GM21367 (cell line): ENCODE measurements around the gene STRN3.
A peak's percentile ranks its signal among the peaks of the same experiment; 100 is the strongest.
"Not testable (repeated sequence)": the region's sequence is repeated elsewhere in the genome, so short reads cannot be mapped to it uniquely, and the experiment has no call there.

ENCODE experiments used
- ATAC-seq: cut with Tn5 transposase; IDR thresholded peaks from one replicate; pipeline ENCODE4 v1.9.1; 2021; ENCODE audit not compliant: unreplicated experiment

Gene STRN3

DNA sequence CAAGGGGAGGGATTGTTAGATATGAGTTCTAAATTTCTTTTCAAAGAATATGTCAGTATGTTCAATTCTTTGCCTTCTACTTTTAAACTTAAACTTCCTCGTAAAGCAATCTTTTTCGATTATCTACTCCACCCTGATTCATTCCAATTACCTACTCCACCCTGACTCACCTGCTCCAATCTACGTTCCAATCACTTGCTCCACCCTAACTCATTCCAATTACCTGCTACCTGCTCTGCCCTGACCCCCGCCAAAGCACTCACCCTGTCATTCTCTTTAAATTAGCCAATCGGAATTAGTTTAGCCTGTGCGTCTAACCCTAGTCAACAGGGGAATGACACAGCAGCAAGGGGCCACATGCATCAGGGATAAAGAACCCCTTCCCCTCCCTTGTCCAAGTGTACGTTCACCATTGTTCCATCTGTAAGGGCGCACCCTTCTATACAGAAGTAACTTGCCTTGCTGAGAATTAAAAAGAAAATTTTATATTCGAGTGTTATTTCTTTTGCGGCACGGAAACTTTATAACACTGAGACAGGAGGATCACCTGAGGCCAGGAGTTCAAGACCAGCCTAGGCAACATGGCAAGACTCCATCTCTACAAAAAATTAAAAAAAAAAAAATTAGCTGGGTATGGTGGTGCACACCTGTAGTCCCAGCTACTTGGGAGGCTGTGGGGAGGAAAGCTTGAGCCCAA, 54.0 kb downstream of the STRN3 start:
- not testable (repeated sequence) for ATAC-seq

DNA sequence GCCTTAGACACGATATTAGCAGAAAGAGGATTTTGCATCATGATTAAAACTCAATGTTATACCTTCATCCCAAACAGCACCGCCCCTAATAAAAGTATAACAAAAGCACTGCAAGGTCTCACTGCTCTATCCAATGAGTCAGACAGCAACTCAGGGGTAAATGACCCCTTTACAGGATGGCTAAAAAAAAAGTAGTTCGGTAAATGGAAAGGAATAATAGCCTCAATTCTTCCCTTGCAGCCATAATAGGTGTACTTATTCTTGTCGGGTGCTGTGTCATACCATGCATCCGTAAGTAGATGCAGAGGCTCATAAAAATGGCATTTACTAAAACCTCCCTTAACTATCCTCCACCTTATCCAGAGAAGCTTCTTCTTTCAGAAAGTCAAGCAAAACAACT, 54.6 kb downstream of the STRN3 start:
- no peak for ATAC-seq

- ATAC-seq, result peak; percentile 58
Measured at GRCh38 chr14:30969796-30970195, 56.4 kb downstream of the STRN3 start.

- ATAC-seq, result not testable (repeated sequence)
Measured at GRCh38 chr14:30967364-30968098, 58.6 kb downstream of the STRN3 start.

DNA sequence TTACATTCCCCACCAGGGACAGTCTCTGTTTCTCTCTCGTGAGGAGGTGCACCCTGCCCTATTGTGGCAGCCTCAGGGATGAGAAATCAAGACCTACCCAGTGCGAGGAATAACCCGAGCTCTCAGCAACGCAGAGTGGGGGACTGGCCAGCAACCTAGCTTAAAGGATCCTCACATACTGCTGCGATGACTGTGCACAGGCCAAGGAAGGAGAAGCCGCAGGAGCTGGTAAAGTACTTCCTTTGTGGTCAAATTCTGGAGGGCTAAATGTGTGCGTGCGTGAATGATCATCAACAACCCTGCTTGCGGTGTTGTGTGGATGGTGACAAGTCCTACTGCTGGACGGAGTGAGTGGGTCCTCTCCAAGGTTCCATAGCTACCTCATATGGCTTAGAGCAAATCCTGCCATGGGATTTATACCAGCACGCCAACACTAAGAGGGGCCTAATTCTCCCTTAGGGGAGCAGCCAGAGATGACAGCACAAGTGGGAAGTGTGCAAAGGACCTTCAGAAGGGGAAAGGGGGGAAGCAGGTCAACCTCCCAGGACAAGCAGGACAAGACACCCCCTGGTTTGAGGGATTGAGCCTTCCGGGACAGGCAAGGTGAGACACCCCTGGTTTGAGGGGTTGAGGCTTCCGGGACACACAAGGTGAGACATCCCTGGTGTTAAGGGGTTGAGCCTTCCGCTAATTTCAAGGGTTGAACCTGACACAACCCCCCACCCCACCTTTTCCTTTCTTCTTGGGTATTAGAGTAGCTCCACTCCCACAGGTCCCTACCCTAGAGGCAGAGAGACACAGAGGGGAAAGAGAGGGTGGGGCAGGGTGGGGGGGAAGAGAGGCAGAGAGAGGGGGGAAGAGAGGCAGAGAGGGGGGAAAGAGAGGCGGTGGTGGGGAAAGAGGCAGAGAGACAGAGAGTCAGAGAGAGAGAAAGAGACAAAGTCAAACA, 59.5 kb downstream of the STRN3 start:
- ATAC-seq, result no peak

DNA sequence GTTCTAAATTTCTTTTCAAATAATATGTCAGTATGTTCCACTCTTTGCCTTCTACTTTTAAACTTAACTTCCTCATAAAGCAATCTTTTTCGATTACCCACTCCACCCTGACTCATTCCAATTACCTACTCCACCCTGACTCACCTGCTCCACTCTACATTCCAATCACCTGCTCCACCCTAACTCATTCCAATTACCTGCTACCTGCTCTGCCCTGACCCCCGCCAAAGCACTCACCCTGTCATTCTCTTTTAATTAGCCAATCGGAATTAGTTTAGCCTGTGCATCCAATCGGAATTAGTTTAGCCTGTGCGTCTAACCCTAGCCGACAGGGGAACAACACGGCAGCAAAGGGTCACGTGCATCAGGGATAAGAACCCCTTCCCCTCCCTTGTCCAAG, 60.3 kb downstream of the STRN3 start:
- not testable (repeated sequence) for ATAC-seq

GRCh38 chr14:30962537-30962936, 63.6 kb downstream of the STRN3 start:
- not testable (repeated sequence) for ATAC-seq

GRCh38 chr14:30961330-30961729, 64.8 kb downstream of the STRN3 start:
- ATAC-seq, result no peak

- ATAC-seq, result no peak
Measured at GRCh38 chr14:30960216-30960615, 66.0 kb downstream of the STRN3 start.

GRCh38 chr14:30958555-30959407, 67.4 kb downstream of the STRN3 start:
- no peak for ATAC-seq

DNA sequence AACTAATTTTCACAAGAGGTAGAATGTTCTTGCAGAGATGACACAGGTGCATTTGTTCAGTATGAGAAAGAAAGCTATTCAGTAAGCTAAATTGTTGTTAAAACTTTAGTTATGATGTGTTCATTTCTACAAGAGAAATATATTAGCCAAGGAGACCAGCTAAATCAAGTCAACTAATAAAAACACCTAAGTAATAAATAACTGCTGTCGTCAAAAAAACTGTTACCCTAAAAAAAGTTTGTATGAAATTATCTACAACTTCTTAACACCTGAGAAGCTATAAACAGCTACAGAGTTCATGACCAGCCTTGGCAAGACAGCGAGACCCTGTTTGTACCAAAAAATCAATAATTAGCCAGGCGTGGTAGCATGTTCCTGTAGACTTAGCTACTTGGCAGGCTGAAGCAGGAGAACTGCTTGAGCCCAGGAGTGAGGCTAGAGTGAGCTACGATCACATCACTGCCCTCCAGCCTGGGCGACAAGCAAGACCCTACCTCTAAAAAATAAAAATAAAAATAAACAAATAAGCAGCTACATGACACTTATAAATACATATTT, 68.3 kb downstream of the STRN3 start:
- no peak for ATAC-seq

- ATAC-seq, result no peak
Measured at GRCh38 chr14:30949651-30950050, 76.5 kb downstream of the STRN3 start.

DNA sequence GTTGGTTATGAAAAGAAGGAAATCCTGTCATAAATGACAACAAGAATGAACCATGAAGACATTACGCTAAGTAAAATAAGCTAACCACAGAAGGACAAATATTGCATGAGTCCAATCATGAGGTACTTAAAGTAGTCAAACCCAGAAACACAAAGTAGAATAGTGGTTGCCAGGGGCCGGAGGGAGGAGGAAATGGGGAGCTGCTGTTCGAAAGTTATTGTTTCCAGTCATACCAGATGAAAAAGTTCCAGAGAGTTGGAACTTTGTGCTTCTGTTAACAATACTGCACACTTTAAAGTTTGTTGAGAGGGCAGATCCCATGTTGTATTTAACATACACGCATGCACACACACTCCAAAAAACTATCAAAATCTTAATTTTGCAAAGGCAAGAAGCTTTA, 82.5 kb downstream of the STRN3 start:
- ATAC-seq, result no peak

DNA sequence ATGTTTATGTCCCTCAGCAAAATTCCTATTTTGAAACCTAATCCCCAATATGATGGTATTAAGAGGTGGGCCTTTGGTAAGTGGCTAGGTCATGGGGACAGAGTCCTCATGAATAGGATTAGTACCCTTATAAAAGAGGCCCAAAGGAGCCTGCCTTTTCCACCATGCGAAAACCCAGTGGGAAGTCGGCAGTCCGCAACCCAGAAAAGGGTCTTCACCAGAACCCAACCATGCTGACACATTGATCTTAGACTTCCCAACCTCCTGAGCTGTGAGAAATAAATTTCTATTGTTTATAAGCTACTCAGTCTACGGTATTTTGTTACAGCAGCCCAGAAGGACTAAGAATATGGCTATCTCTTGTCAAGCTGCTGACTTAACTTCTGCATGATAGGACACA, 85.3 kb downstream of the STRN3 start:
- ATAC-seq, result no peak

- no peak for ATAC-seq
Measured at GRCh38 chr14:30938617-30939016, 87.6 kb downstream of the STRN3 start.

GRCh38 chr14:30935445-30935844, 90.7 kb downstream of the STRN3 start:
- no peak for ATAC-seq

- ATAC-seq, result not testable (repeated sequence)
Measured at GRCh38 chr14:30933937-30934336, 92.2 kb downstream of the STRN3 start.

GRCh38 chr14:30928462-30928861, 97.7 kb downstream of the STRN3 start:
- ATAC-seq, result no peak

DNA sequence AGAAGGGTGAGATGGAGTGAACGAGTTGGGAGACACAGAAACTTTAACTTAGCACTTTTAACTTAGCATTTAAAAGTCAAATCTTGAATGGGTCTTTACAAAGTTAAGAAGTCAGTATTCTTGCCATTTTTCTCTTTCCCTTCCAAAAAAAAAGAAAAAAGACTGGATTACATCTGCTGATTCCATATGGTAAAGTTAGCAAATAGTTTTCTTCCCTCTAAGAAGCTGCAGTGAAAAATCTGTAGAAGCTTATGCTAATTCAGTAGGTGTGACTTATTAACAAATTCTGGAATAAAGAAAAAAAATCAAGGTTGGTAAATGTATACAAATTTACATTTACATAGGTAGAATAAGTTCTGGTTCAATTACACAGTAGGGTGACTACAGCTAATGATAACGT, 100.9 kb downstream of the STRN3 start:
- ATAC-seq, result no peak

DNA sequence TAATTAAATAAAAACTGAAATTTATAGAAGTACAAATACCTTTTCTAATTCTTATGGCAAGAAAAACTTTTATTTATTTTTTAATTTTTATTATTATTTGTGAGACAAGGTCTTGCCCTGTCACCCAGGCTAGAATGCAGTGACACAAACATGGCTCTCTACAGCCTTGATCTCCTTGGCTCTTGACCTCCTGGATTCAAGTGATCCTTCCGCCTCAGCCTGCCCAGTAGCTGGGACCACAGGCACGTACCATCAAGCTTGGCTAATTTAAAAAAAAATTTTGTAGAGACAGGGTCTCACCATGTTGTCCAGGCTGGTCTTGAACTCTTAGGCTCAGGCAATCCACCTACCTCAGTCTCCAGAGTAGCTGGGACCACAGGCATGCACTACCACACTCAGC, 104.4 kb downstream of the STRN3 start:
- ATAC-seq, result no peak
